Measurements from ENCODE around the gene RGS6. TPM values are rescaled to one million over a fixed set of nuclear protein-coding genes. Genes with fewer than 3 reads are reported as not detected.

Gene RGS6
- total RNA-seq, 2 donors from 2014 or later = 1.4 to 4.7 TPM

DNA sequence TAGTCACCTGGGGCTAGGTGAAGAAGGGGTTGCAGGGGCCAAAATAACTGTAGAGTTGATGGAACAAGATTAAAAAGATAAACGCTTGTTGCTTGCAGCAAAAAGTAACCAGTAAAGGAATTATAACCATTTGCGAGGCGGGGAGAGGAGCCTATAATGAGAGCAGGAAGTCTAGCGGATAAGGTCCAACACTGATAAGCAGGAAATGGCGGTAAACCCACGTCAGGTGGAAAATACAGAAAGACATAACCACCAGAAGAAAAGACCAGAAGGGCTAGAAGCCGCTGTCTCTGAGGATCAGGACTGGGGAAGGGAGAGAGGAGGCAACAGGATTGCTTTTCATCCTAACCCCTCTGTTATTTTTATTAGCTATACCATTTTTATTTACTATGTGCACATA, 658.3 kb downstream of the RGS6 start:
- Histone ChIP-seq H3K4me1 (ENCODE audit: control insufficient read depth in 1 of 2, low read depth in 2 of 2) (no peaks in the 10 kb centered on the region), H3K4me3 (no peak overlapping the region), H3K36me3 (no peaks in the 10 kb centered on the region), H3K27ac (no peak overlapping the region), H3K27me3 (replicated peaks; ENCODE audit: insufficient read depth) (no peaks in the 10 kb centered on the region), H3K9me3 (no peaks in the 10 kb centered on the region)
- DNase-seq (ENCODE audit: low spot score) = no peak
- no peak for ATAC-seq (ENCODE audit: insufficient number of reproducible peaks, low FRiP score, low read depth)
- TF ChIP-seq CTCF (IDR thresholded peaks at IDR 0.05) = no peak

DNA sequence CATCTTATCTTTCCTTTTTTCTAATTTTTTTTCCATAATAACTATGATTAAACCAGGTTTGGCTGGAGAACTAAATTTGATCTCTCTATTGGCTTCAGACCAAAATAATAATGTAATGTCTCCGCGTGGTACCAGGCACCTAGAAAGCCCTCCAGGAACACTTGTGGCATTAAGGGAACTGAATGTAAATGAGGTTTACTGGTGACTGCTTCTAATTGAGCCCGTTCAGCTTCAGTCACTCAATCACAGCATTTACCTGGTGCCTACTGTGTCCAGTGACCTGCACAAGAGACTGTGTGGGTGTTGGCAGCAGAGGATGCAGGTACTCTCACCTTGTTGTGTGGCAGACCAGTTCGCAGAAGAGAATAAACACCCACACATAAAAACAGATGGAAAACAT, 659.2 kb downstream of the RGS6 start:
- no peak for DNase-seq (ENCODE audit: low spot score)
- H3K27ac ChIP-seq = no peak overlapping the region

GRCh38 chr14:72594099-72594901, 662.1 kb downstream of the RGS6 start:
- Histone ChIP-seq H3K27ac (no peak overlapping the region), H3K36me3 (no peaks in the 10 kb centered on the region), H3K27me3 (replicated peaks; ENCODE audit: insufficient read depth) (no peaks in the 10 kb centered on the region), H3K4me1 (ENCODE audit: control insufficient read depth in 1 of 2, low read depth in 2 of 2) (no peaks in the 10 kb centered on the region), H3K4me3 (no peak overlapping the region), H3K9me3 (no peaks in the 10 kb centered on the region)
- ATAC-seq (ENCODE audit: insufficient number of reproducible peaks, low FRiP score, low read depth) (no peak), DNase-seq (ENCODE audit: low spot score) (no peak)
- TF ChIP-seq CTCF (IDR thresholded peaks at IDR 0.05) = no peak

More for the DNA sequence above, 659.2 kb downstream of the RGS6 start:
- Histone ChIP-seq H3K36me3 (no peaks in the 10 kb centered on the region), H3K9me3 (no peaks in the 10 kb centered on the region), H3K4me1 (ENCODE audit: control insufficient read depth in 1 of 2, low read depth in 2 of 2) (no peaks in the 10 kb centered on the region), H3K4me3 (no peak overlapping the region), H3K27me3 (replicated peaks; ENCODE audit: insufficient read depth) (no peaks in the 10 kb centered on the region)
- TF ChIP-seq CTCF (IDR thresholded peaks at IDR 0.05) = no peak
- ATAC-seq (ENCODE audit: insufficient number of reproducible peaks, low FRiP score, low read depth) = no peak

- H3K27me3 ChIP-seq (replicated peaks; ENCODE audit: insufficient read depth) = no peaks in the 10 kb centered on the region
- H3K4me1 ChIP-seq (ENCODE audit: control insufficient read depth in 1 of 2, low read depth in 2 of 2) = no peaks in the 10 kb centered on the region
- ATAC-seq (ENCODE audit: insufficient number of reproducible peaks, low FRiP score, low read depth) (no peak), DNase-seq (ENCODE audit: low spot score) (no peak)
- H3K27ac ChIP-seq = no peak overlapping the region
- TF ChIP-seq CTCF (IDR thresholded peaks at IDR 0.05) = no peak
- H3K4me3 ChIP-seq = no peak overlapping the region
- no peaks in the 10 kb centered on the region for H3K36me3 ChIP-seq
- H3K9me3 ChIP-seq = no peaks in the 10 kb centered on the region
Measured at GRCh38 chr14:72595152-72595862, 663.1 kb downstream of the RGS6 start.
